NB4 (cell line): ENCODE results near the gene HES6.

Experiments
- CTCF ChIP-seq: IDR thresholded peaks from one replicate; pipeline ENCODE4 v1.5.1; 2012; ENCODE audit warnings: low read depth, low read length
- MAX ChIP-seq: IDR thresholded peaks from 2 replicates; pipeline ENCODE4 v1.6.1; 2011; ENCODE audit warnings: low read depth, low read length
- POLR2A ChIP-seq: IDR thresholded peaks from 2 replicates; pipeline ENCODE4 v1.6.1; 2011; ENCODE audit warnings: mild to moderate bottlenecking; ENCODE audit not compliant: insufficient read length; ENCODE audit errors: extremely low read depth

- TF ChIP-seq CTCF: no peak
- TF ChIP-seq POLR2A: no peak
- no peak for TF ChIP-seq MAX
Observed at GRCh38 chr2:238250896-238251295, 11.1 kb upstream of the HES6 start.
